ENCODE measurements around the gene TCF12. TPM values are rescaled to one million over a fixed set of nuclear protein-coding genes. Genes with fewer than 3 reads are reported as not detected.
A peak's percentile ranks its signal among the peaks of the same experiment; 100 is the strongest.

The TCF12 gene
- total and polyA plus RNA-seq, 2 of the 8 experiments (the other 6 are each of a cell fraction or from before 2014, with no cell fraction given), result 85.8 to 101 TPM

GRCh38 chr15:57235873-57236272 is 317.4 kb downstream of the TCF12 start:
- Histone ChIP-seq H4K20me1 (replicated peaks in 1 of 2; ENCODE audit: control insufficient read depth in 1 of 2, insufficient read depth in 2 of 2, low read length in 2 of 2) (peaks cover 0 to 3% of the 10 kb centered on the region in 2 experiments), H2BK5ac (ENCODE audit: low read depth, low read length) (no peak overlapping the region), H3K27ac (ENCODE audit: low read depth, low read length) (0 out of 2 replicates have a peak overlapping the region, but pooled peaks have one; percentile 32), H3K36me3 (ENCODE audit: control insufficient read depth in 2 of 4, insufficient read depth in 4 of 4, low read length in 3 of 4) (peaks cover 2 to 24% (median 13%) of the 10 kb centered on the region in 4 experiments; a peak in 6 of 8 replicates), H2AFZ (ENCODE audit: low read length) (no peak overlapping the region), H3K9ac (replicated peaks in 1 of 4; ENCODE audit: extremely low read depth in 1 of 4, low read depth in 3 of 4, low read length in 3 of 4) (no peak overlapping the region), H3K18ac (ENCODE audit: extremely low read depth, low read length) (no peak overlapping the region), H3K79me2 (ENCODE audit: control insufficient read depth in 1 of 2, insufficient read depth in 2 of 2, low read length in 2 of 2) (no peaks in the 10 kb centered on the region), H3K14ac (ENCODE audit: insufficient read length) (no peak overlapping the region), H3K9me3 (ENCODE audit: insufficient read depth in 2 of 2, low read depth in 1 of 2, low read length in 1 of 2) (no peaks in the 10 kb centered on the region), H2BK15ac (ENCODE audit: low read length) (no peak overlapping the region), H2BK20ac (ENCODE audit: low read length) (no peak overlapping the region), H3K79me1 (ENCODE audit: low read depth, low read length) (no peaks in the 10 kb centered on the region), H3K4ac (replicated peaks; ENCODE audit: insufficient read length, low read depth, low read length) (no peak overlapping the region), H4K8ac (ENCODE audit: extremely low read depth, insufficient read depth, low read length) (no peak overlapping the region), H2BK12ac (ENCODE audit: low read depth, low read length) (no peak overlapping the region), H3K56ac (replicated peaks; ENCODE audit: insufficient read length, low read depth, low read length) (no peak overlapping the region), H2BK120ac (replicated peaks; ENCODE audit: low read depth, low read length) (no peak overlapping the region), H3K4me3 (ENCODE audit: extremely low read depth in 1 of 4, insufficient read depth in 2 of 4, low read depth in 3 of 4, low read length in 4 of 4) (no peak overlapping the region), H3K4me2 (ENCODE audit: insufficient read depth in 1 of 2, low read depth in 2 of 2, low read length in 2 of 2) (no peak overlapping the region), H3K23me2 (ENCODE audit: low read depth, low read length) (no peaks in the 10 kb centered on the region), H4K5ac (ENCODE audit: insufficient read length, low read depth, low read length) (no peak overlapping the region), H3K27me3 (replicated peaks in 1 of 4; ENCODE audit: control insufficient read depth in 3 of 4, extremely low read depth in 1 of 4, insufficient read depth in 3 of 4, low read length in 3 of 4) (no peaks in the 10 kb centered on the region), H3K23ac (ENCODE audit: insufficient read length) (no peak overlapping the region), H3K4me1 (replicated peaks in 1 of 4; ENCODE audit: control insufficient read depth in 3 of 4, insufficient read depth in 4 of 4, low read length in 3 of 4) (peaks cover 0 to 11% (median 3%) of the 10 kb centered on the region in 4 experiments; a peak in 3 of 7 replicates), H2AK5ac (ENCODE audit: low read depth, low read length) (no peak overlapping the region), H4K91ac (replicated peaks; ENCODE audit: insufficient read length, low read length) (no peak overlapping the region)
- WGBS, 2 experiments (ENCODE audit: extremely low coverage in 1 of 2, insufficient coverage in 1 of 2, insufficient read length in 1 of 2, insufficient replicate concordance in 2 of 2, low coverage in 1 of 2, low lambda C conversion rate in 2 of 2, missing lambda C conversion rate in 1 of 2), result 81% methylated on average over 4 of the region's 4 CpGs; no CpG with 5 or more reads in 1 of the 2 experiments
- FAIRE-seq (peak; percentile 60), DNase-seq (ENCODE audit: low read depth in 1 of 2, low spot score in 2 of 2) (no peak)
- POLR2A ChIA-PET (ENCODE audit: partially characterized antibody), result no interaction called here
- CTCF ChIA-PET (ENCODE audit: partially characterized antibody), result interaction anchor here (1.1 kb wide), 1 partner anchor 16 kb away, joined by 3 read pairs; no protein-coding TSS in a partner anchor
- no peak for TF ChIP-seq SIN3A (conservative IDR thresholded peaks at IDR 0.05 in 1 of 2, IDR thresholded peaks at IDR 0.05 in 1 of 2; ENCODE audit: low read depth in 1 of 2, low read length in 2 of 2)
- no peak for TF ChIP-seq SP4 (IDR thresholded peaks at IDR 0.05; ENCODE audit: low read length)
- no peak for TF ChIP-seq ZNF274 (IDR thresholded peaks at IDR 0.05; ENCODE audit: borderline replicate concordance, extremely low read depth, low read length)
- TF ChIP-seq SP1 (IDR thresholded peaks at IDR 0.05; ENCODE audit: low read depth, low read length), result no peak
- TF ChIP-seq CTBP2 (IDR thresholded peaks at IDR 0.05; ENCODE audit: borderline replicate concordance, insufficient read depth, insufficient read length, low read length), result no peak
- no peak for TF ChIP-seq CREB1 (IDR thresholded peaks at IDR 0.05)
- TF ChIP-seq ATF3 (IDR thresholded peaks at IDR 0.05; ENCODE audit: insufficient read depth, low read depth, low read length), result no peak
- no peak for TF ChIP-seq BCL11A (IDR thresholded peaks at IDR 0.05; ENCODE audit: low read depth in 2 of 2, low read length in 2 of 2)
- TF ChIP-seq SIRT6 (IDR thresholded peaks at IDR 0.05; ENCODE audit: low read length), result no peak
- no peak for TF ChIP-seq POLR2AphosphoS5 (IDR thresholded peaks at IDR 0.05; ENCODE audit: low read depth, low read length)
- TF ChIP-seq MAX (IDR thresholded peaks at IDR 0.05), result no peak
- TF ChIP-seq JUN (IDR thresholded peaks at IDR 0.05; ENCODE audit: low read depth, low read length), result no peak
- TF ChIP-seq CBX8 (IDR thresholded peaks at IDR 0.05; ENCODE audit: borderline replicate concordance, low read depth, low read length), result no peak
- TF ChIP-seq FOSL1 (IDR thresholded peaks at IDR 0.05; ENCODE audit: insufficient read depth, low read depth, low read length), result no peak
